HG02759 (cell line): ENCODE measurements around the gene XYLT1.
"Not testable (repeated sequence)": the region's sequence is repeated elsewhere in the genome, so short reads cannot be mapped to it uniquely, and the experiment has no call there.

Source experiments
- ATAC-seq: cut with Tn5 transposase; IDR thresholded peaks from one replicate; pipeline ENCODE4 v1.9.1; 2021; ENCODE audit warnings: mild to moderate bottlenecking, moderate library complexity; ENCODE audit not compliant: unreplicated experiment

XYLT1 gene, protein sequence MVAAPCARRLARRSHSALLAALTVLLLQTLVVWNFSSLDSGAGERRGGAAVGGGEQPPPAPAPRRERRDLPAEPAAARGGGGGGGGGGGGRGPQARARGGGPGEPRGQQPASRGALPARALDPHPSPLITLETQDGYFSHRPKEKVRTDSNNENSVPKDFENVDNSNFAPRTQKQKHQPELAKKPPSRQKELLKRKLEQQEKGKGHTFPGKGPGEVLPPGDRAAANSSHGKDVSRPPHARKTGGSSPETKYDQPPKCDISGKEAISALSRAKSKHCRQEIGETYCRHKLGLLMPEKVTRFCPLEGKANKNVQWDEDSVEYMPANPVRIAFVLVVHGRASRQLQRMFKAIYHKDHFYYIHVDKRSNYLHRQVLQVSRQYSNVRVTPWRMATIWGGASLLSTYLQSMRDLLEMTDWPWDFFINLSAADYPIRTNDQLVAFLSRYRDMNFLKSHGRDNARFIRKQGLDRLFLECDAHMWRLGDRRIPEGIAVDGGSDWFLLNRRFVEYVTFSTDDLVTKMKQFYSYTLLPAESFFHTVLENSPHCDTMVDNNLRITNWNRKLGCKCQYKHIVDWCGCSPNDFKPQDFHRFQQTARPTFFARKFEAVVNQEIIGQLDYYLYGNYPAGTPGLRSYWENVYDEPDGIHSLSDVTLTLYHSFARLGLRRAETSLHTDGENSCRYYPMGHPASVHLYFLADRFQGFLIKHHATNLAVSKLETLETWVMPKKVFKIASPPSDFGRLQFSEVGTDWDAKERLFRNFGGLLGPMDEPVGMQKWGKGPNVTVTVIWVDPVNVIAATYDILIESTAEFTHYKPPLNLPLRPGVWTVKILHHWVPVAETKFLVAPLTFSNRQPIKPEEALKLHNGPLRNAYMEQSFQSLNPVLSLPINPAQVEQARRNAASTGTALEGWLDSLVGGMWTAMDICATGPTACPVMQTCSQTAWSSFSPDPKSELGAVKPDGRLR

DNA sequence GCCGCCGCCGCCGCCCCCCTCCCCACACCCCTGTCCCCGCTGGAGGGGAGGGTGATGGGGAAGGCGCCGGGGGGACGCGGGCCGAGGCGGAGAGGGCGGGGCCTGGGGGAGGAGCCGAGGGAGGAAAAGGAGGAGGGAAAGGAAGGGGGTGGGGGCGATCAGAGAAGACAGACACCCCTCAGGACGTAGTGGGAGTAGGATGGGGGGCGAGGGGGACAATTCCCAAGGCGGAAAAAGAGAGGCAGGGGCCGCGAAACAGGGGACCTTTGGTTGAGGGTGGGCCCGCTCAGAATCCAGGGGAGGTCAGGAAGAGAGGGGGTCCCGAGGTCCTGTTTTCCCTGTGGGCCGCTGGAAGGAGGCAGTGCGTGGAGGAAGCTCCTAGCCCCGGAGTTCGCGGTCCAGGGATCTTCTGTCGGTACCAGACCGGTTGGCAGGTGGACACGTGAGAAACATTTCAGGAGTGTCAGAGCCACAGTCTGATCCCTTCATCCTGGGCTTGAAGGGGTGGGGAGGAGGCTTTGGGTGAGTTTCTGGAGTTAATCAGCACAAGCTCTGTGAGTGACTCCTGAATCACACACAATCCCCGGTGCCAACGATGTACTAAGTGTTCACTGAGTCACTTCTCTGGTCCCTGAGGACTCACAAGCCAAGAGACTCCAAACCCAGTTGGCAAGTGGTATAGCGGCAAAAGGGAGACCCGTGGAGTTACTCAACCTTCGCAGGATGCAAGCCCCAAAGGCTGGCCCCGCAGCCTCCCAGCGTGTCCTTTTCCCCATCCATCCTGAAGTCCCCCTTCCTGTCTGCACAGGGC, at the start of gene XYLT1:
Gene XYLT1 (minus strand): TSS at position 53 of the 811 bp plus-strand sequence. CDS start 164 bp downstream, outside the sequence.
- no peak for ATAC-seq

DNA sequence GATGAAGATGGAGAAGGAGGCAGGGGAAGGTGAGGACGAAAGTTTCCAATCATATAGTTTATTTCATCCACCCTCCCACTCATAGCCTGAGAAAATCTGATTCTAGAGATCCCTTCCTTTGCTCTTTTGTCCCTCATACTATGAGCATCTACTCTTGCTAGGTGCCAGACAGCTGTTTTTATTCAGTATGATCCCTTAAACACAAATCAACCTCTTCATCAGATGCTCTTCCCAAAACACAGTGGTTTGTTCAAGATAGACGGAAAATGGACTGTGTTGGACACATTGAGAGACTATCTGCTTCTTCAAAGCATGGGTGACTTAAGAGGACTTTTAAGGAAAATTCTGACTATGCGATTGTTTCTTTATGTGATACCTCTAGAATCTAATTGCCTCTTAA, 49.4 kb upstream of the XYLT1 start:
- ATAC-seq: no peak

DNA sequence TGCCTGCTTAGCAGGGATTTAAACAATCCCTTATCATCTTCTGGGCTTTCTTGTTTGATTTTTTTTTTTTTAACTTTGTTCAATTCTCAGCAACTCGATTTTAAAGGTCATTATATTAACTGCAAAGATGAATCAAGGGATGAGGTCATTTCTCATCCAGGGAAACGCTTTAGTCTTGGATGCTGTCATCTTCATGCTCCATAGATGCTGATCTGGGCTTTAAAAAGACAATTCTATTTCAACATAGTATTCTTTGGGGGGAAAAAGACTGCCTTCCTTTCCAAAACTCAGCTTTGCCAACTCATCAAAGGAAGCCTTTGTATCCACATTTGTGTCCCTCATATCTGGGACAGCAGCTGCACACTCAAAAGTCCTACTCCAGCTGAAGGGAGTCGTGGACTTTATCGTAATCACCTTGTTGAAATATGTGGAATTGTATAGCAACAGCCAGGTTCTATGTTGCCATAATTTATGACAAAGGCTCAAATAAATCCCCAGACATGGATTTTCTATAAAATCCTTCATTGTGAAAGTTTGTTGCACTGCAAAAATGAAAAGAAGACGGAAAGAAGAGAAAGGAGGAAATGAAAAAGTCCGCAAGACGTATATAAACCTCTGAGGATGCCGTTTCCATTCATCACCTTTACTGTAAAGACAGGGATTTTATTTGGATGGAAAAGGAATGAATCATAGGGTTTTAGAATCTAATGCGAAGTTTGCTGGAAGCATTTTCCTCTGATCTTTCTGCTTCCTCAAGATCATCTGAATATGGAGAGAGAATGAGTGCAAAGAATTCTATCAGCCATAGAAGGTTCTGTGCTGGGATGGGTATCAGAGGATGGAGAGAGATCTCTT, 48.6 kb upstream of the XYLT1 start:
- ATAC-seq: no peak

DNA sequence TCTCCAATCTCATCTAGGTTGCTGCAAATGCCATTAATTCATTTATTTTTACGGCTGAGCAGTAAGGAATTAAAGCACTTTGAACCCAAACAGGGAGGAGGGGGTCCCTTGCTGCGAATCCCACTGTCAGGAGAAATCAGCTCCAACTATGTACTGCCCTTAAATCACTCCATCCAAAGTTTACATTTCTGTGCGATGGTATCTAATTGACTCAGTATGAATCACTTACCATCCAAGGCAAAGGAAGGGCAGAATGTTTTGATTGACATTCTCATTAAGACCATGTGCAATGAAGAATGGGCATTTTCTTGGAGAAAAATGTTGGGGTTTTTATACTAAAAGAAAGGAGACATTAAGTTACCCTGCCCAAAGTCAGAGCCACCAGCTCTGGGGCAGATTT, 47.7 kb upstream of the XYLT1 start:
- no peak for ATAC-seq

DNA sequence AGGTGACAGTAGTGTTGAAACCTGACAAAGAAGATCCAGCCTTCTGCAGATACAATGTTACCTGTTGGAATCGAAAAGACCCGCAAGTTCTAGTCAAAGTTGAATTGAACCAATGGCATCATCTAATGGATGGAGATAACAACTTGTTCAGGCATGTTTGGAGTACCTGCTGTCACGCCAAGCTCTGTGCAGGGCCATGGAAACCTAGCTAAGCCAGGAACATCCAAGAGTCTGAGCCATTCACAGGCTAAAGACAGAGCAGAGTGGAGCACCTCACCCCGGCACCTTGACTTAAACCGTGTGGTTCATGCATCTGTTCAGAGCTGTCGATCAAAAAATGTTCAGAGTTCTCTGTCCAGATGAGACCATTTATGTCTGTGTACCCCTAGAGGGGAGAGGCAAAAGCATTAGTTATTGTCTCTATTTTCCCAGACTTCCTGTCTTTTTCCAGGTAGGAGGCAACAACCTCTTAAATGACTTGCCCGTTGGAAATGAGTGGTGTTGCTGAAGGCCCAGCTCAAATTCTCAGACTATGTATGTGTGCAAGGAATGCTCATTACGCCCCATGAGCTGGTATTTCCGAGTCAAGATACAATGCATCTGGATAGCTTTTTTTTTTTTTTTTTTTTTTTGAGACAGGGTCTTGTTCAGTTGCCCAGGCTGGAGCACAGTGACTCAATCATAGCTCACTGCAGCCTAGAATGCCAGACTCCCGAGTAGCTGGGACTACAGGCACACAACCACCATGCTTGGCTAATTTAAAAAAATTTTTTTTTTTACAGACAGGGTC, 44.9 kb upstream of the XYLT1 start:
- no peak for ATAC-seq

DNA sequence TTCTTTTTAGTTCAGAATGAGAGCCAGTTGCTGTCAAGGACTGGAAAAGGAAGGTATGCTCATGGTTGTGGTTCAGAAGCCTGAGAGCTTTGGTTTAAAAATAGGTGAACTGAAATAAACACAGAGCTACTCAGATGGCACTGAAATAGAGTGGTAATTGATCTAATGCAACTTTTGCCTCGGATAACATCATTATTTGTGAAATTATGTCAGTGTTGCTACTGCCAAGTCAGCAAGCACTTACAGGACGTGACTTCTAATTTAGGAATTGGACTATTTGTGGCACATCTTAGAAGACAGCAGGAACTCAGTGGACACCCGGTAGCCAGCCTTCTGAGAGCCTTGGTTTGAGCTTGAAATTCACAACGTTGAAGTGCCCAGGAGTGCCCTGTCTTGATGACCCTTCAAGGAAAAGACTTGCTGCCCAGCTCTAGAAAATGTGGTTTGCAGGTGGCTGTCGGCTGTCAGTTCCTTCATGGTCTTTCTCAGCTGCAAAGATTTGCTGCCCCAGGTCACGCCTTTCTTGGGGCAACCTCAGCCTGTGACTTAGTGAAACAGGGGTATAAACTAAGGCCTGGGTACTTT, 42.0 kb upstream of the XYLT1 start:
- ATAC-seq: no peak

DNA sequence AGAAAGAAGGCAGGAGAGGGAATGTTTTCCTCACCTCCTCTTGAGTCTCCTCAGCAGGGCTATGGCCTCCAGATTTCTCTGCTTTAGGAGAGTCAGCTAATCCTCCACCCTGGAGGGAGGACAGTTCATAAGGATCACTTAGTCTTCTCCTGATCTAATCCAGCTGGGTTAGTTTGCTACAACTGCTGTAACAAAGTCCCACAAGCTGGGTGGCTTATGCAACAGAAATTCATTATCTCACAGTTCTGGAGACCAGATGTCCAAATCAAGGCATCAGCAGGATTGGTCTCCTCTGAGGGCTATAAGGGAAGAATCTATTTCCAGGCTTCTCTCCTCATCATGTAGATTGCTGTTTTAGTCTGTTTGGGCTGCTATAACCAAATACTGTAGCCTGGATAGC, 40.6 kb upstream of the XYLT1 start:
- no peak for ATAC-seq

DNA sequence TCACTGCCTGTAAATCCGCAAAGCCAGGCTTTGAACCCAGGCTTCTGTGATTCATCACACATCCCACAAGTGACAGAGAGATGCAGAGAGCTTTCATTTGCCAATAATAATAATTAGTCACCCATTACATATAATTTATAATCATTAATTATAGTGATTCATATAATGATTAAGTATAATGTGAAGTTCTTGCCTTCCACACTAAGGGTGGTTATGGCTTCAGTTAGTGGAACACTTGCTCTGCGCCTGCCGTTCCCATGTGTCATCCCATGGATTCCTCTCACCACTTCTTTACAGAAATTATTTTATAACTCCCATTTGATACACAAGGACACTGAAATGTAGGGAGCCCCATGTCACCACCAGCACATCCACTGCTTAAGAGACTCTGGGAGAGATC, 39.8 kb upstream of the XYLT1 start:
- ATAC-seq: no peak

DNA sequence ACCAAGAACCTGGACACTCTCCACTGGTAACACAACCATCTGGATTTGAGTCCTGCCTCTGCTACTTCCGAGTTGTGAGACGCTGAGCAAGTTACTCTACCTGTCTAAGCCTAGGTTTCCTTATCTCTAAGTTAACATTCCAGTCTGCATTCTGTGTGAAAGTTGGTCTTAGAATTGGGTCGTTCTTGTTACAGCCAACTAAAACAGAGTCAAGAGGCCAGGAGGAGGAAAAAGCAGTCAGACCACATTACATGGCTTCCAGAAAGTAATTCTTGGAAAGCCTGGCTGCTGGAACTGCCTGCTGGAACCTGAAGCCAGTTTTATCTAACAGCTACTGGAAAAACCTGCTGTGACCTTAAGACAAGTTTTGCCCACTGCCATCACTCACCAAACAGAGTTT, 38.4 kb upstream of the XYLT1 start:
- no peak for ATAC-seq

DNA sequence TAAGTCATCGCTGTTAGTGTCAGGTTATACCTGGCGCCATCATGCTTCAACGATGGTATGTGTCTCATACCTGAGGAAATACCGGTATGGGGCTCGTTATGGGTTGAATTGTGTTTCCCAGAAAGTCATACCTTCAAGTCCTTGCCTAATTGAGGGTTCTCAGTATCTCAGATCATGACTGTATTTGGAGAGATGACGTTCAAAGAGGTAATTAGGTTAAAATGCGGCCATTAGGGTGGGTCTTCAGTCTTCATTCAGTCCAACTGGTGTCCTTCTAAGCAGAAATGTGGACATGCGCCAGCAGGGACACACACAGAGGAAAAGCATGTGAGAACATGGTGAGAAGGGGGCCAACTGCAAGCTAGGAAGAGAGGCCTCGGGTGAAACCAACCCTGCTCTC, 37.5 kb upstream of the XYLT1 start:
- ATAC-seq: no peak

DNA sequence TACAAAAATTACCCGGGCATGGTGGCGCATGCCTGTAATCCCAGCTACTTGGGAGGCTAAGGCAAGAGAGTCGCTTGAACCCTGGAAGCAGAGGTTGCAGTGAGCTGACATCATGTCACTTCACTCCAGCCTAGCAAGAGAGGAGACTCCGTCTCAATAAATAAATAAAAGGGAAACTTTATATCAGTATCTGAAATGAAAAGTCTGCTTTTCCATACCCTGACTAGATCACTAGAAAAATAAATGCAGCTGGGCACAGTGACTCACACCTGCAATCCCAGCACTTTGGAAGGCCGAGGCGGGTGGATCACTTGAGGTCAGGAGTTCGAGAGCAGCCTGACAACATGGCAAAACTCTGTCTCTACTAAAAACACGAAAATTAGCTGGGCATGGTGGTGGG, 36.8 kb upstream of the XYLT1 start:
- ATAC-seq: not testable (repeated sequence)

DNA sequence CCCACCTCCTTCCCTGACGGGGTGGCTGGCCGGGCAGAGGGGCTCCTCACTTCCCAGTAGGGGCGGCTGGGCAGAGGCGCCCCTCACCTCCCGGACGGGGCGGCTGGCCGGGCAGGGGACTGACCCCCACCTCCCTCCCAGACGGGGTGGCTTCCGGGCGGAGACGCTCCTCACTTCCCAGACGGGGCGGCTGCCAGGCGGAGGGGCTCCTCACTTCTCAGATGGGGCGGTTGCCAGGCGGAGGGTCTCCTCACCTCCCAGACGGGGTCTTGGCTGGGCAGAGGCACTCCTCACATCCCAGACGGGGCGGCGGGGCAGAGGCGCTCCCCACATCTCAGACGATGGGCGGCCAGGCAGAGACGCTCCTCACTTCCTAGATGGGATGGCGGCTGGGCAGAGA, 35.1 kb upstream of the XYLT1 start:
- ATAC-seq: not testable (repeated sequence)

DNA sequence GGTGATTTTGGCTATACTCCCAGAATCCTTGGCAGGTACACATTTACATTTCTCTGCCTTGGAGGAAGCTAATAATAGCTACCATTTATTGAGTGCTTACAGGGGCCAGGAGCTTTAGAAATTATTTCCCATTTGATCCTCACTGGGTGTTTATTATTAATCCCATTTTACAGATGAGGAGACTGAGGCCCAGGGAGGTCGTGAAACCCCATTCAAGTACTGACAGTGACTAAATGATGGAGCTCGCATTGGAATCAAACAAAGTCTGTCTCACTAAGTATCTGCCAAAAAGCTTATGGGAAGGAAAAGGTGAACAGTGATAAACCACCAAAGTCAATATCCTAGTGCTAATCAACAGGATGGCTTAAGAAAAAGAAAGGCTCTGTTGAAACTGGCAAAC, 33.3 kb upstream of the XYLT1 start:
- ATAC-seq: no peak

DNA sequence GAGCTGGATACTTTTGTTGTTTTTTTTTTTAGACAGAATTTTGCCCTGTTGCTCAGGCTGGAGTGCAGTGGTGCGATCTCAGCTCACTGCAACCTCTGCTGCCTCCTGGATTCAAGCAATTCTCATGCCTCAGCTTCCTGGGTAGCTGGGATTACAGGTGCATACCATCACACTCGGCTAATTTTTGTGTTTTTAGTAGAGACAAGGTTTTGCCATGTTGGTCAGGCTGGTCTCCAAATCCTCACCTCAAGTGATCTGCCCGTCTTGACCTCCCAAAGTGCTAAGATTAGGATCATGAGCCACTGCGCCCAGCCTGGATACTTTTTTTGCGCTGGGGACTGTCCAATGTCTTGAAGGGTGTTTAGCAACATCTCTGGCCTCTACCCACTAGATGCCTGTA, 32.6 kb upstream of the XYLT1 start:
- no peak for ATAC-seq

DNA sequence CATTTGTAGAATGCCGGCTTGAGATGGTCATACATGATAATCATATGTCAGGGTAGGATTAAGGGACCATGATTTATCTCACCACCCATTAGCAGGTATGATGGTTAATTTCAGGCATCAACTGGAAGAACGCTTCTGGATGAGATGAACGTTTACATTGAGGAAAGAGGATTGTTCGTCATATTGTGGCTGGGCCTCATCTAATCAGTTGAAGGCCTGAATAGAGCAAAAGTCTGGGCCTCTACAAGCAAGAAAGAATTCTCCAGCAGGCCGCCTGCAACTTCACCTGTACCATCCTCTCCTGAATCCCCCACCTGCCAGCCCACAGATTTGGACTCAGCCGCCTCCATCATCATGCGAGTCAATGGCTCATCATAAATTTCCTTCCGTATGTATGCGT, 30.6 kb upstream of the XYLT1 start:
- no peak for ATAC-seq

DNA sequence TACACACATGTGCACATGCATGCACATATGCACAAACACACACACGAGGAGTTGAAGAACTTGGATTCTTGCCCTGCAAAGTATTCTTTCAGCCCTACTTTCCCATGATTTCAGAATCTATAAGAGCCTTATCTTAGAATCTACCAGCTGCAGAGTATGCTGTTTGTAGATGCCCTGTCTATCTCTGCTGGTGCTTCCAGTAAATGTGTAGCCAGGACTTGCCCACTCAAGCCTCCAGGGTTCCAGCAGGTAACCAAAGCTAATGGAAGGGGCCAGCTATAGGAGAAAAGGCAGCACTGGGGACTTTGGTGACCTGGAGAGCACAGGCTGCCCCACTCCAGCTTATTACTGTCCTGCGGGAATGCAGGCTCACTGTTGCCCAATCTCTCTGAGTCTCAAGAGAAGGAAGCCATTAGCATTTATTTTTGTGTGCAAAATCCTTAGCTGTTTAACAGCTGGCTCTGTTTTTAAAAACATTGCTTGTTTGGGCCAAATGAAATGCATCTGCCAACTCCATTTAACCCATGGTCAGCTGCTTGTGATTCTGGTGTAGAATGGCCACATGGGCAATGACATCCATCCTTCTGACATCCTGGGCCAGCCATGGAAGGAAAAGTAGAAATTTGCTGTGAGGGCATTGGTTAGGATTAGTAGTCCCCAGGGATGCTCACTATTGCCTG, 28.6 kb upstream of the XYLT1 start:
- no peak for ATAC-seq

DNA sequence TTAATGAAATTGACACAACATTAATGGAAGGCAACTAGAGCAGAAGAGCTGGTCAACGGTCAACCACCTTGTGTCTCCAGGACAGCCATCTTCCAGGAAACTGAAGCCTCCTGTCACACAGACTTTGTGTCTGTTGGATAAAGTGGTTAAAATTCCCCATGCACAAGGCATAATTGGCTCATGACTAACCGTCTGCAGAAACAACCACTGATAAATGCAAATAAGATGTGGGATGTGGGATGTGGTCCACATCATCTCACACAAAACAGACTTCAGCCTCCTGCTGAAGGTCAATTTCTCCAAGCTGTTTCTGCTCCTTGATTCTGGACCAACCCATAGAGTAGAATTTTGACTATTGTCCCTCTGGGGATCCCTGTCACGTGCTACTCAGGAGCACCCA, 26.9 kb upstream of the XYLT1 start:
- no peak for ATAC-seq

DNA sequence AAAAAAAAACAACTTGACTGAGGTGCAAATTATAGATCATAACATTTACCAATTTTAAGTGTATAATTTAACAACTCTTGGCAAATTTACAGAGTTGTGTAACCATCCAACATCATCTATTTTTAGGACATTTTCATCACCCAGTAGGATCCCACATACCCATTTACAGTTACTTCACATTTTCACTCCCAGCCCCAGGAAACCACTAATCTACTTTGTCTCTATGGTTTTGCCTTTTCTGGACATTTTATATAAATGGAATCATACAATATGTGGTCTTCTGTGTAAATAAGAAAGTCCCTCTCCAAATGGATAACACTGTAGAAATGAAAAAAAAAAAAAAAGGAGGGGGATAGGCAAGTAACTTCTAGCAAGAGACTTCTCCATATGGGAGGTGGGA, 26.1 kb upstream of the XYLT1 start:
- no peak for ATAC-seq
